ENCODE data around the gene TFCP2L1. TPM values are rescaled to one million over a fixed set of nuclear protein-coding genes. Genes with fewer than 3 reads are reported as not detected.

Gene TFCP2L1
- total and polyA plus RNA-seq, 2 of the 4 experiments (the other 2 are of a cell fraction), result not detected

DNA sequence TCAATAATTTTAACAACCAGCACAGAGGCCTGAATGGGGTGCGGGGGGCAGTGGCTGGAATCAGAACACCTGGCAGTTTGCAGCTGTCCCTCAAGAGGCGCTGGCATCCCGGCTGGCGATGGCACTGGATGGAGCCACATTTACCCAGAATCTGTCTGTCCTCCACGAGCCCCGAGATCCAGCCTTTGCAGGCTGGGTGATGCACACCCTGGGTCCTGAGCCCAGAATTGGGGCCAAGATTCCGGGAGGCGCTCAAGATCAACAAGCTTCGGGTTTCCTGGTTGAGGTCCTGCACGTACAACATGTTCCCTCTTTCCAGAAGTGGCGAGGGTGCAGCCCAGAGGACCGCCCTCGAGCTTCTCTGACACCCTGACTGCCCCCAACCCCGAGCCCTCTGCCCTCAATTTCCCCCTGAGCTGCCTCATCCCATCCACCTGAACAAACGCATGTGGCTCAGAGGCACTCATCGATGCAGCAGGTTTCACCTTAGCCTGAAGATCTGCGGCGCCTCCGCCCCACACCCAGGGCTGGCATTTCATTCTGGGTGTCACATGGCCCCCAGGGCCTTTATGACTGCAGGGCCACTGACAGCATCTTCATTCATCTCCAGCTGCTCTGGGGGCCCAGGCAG lies 97.5 kb downstream of the TFCP2L1 start:
- no peak overlapping the region for H3K4me2 ChIP-seq (ENCODE audit: low read depth, low read length)
- no peak overlapping the region for H2AFZ ChIP-seq (replicated peaks; ENCODE audit: low read length, poor library complexity)
- CTCF ChIA-PET, result no interaction called here
- no peaks in the 10 kb centered on the region for H3K4me1 ChIP-seq (ENCODE audit: control insufficient read depth, insufficient read depth, low read length)
- H3K79me1 ChIP-seq (ENCODE audit: low read depth in 1 of 2, low read length in 2 of 2), result no peaks in the 10 kb centered on the region
- no peak for DNase-seq
- no TSS peak for BruUV-seq (replicated peaks)
- H3K27ac ChIP-seq (ENCODE audit: insufficient read depth, low read length), result no peak overlapping the region
- no peak overlapping the region for H4K8ac ChIP-seq (ENCODE audit: low read depth in 2 of 2, low read length in 2 of 2)
- no peak overlapping the region for H2BK120ac ChIP-seq (ENCODE audit: low read depth, low read length)
- H3K9ac ChIP-seq (ENCODE audit: low read depth, low read length), result no peak overlapping the region
- H2BK20ac ChIP-seq (ENCODE audit: low read depth, low read length), result no peak overlapping the region
- no peak overlapping the region for H4K5ac ChIP-seq (ENCODE audit: low read depth, low read length)
- dilution Hi-C loops (cut with HindIII; ENCODE audit: low sequenced_read_pairs, unreplicated experiment) (no loop called here), in situ Hi-C loops (cut with MboI; ENCODE audit: low sequenced_read_pairs) (no loop called here), intact Hi-C loops (cut with micrococcal nuclease) (no loop called here)
- no peak overlapping the region for H3K56ac ChIP-seq (ENCODE audit: extremely low read depth, insufficient read depth, low read length)
- 68% methylated on average over 17 of the region's 19 CpGs; no CpG with 5 or more reads in 1 of the 2 experiments for WGBS, 2 experiments (ENCODE audit: extremely low coverage in 2 of 2, insufficient read length in 1 of 2)
- H3K9me1 ChIP-seq (ENCODE audit: insufficient read depth, low read length), result no peaks in the 10 kb centered on the region
- no peaks in the 10 kb centered on the region for H3K9me3 ChIP-seq (ENCODE audit: control insufficient read depth, insufficient read depth, low read length)
- H2BK15ac ChIP-seq (ENCODE audit: low read depth, low read length), result no peak overlapping the region
- no peak overlapping the region for H3K14ac ChIP-seq (replicated peaks; ENCODE audit: low read depth, low read length)
- POLR2A ChIA-PET (ENCODE audit: unreplicated experiment), result no interaction called here
- TF ChIP-seq RFX5 (IDR thresholded peaks at IDR 0.05; ENCODE audit: low read depth, low read length), result no peak
- TF ChIP-seq FOS (IDR thresholded peaks at IDR 0.05; ENCODE audit: low read depth, low read length), result no peak
- TF ChIP-seq, protein P1, sequence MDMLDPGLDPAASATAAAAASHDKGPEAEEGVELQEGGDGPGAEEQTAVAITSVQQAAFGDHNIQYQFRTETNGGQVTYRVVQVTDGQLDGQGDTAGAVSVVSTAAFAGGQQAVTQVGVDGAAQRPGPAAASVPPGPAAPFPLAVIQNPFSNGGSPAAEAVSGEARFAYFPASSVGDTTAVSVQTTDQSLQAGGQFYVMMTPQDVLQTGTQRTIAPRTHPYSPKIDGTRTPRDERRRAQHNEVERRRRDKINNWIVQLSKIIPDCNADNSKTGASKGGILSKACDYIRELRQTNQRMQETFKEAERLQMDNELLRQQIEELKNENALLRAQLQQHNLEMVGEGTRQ (IDR thresholded peaks at IDR 0.05; ENCODE audit: low read depth, low read length), result no peak
- TF ChIP-seq BHLHE40 (IDR thresholded peaks at IDR 0.05; ENCODE audit: low read depth, low read length), result no peak
- TF ChIP-seq SMC3 (IDR thresholded peaks at IDR 0.05; ENCODE audit: low read depth, low read length), result no peak
- TF ChIP-seq POLR2A (IDR thresholded peaks at IDR 0.05; ENCODE audit: low read depth, low read length), result no peak
- no peak overlapping the region for H3K4me3 ChIP-seq (ENCODE audit: insufficient read depth, low read depth, low read length)
- no peak overlapping the region for H2BK5ac ChIP-seq (ENCODE audit: low read depth, low read length, poor library complexity, severe bottlenecking)
- no peak overlapping the region for H2AK9ac ChIP-seq (replicated peaks; ENCODE audit: low read depth, low read length, poor library complexity)
- H4K20me1 ChIP-seq (ENCODE audit: insufficient read depth, low read length), result no peaks in the 10 kb centered on the region
- no peak for ATAC-seq (ENCODE audit: low read depth)
- no peaks in the 10 kb centered on the region for H3K36me3 ChIP-seq (ENCODE audit: control insufficient read depth, insufficient read depth, low read length)
- H3K4ac ChIP-seq (ENCODE audit: low read depth, low read length), result no peak overlapping the region
- no peak overlapping the region for H2AK5ac ChIP-seq (ENCODE audit: low read depth, low read length)
- no peak overlapping the region for H3K18ac ChIP-seq (ENCODE audit: low read depth, low read length)
- H3K27me3 ChIP-seq (ENCODE audit: control insufficient read depth, insufficient read depth, low read length), result peaks cover 7% of the 10 kb centered on the region; the same call in 1 of the 2 replicates
- no peak overlapping the region for H4K91ac ChIP-seq (ENCODE audit: insufficient read depth, low read depth, low read length)
- no peak overlapping the region for H3K23ac ChIP-seq (ENCODE audit: low read depth, low read length)
